GM18867 (cell line): ENCODE measurements around the gene PDIA5.
"Not testable (repeated sequence)": the region's sequence is repeated elsewhere in the genome, so short reads cannot be mapped to it uniquely, and the experiment has no call there.

Experiments used
- ATAC-seq: cut with Tn5 transposase; IDR thresholded peaks from one replicate; pipeline ENCODE4 v1.9.1; 2021; ENCODE audit warnings: mild to moderate bottlenecking, moderate library complexity; ENCODE audit not compliant: unreplicated experiment

PDIA5 gene

DNA sequence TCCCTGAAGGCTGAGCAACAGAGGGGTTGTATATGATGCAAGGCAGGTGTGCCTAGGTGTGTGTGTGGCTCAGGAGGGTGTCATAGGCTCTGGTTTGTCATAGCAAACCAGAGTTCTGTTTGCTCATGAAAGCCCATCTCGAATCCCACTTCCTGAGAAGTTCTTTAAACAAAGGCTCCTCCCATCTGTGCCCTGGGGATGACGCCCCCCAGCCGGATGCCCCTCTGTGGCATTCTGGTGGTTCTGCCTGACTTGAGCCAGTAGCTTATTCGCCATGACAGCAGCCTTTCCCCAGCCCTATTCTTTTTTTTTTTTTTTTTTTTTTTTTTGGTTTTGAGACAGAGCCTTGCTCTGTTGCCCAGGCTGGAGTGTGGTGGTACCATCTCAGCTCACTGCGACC lies 45.4 kb downstream of the PDIA5 start:
- ATAC-seq: no peak

DNA sequence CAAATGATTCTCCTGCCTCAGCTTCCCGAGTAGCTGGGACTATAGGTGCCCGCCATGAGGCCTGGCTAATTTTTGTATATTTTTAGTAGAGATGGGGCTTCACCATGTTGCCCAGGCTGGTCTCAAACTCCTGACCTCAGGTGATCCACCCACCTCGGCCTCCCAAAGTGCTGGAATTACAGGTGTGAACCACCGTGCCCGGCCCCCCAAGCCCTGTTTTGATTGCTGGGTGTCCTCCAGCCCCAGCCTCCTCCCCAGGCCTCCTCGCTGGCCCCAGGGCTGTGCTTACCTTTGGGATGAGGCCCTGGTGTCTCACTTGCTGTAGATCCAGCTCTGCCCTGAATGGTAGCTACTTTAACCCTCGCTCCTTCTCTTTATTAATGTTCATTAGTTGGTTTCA lies 45.8 kb downstream of the PDIA5 start:
- not testable (repeated sequence) for ATAC-seq

DNA sequence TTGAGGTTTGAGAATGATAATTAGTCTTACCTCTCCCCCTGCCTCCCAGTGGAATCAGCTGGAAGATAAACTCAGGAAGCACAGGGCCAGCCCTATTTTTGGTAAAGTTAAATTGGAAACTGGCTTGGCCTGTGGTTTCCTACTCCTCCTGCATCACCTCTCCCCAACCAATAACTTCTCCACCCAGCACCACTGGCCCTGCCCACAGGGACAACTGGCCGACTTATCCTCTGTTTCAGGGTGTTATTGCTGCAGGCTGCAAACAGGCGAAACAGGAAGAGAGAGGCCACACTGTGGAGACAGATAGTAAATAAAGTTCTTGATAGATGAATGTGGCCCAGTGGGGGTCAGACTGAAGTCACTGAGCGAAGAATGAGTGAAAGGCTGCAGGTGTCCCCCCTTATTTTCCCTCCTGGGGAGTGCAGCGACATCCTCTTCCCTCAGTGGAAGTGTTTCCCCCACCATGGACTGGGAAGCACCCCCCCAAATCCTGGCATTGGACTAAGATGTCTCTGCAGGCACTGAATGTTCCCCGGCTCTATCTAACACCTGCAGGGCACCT lies 47.1 kb downstream of the PDIA5 start:
- no peak for ATAC-seq

DNA sequence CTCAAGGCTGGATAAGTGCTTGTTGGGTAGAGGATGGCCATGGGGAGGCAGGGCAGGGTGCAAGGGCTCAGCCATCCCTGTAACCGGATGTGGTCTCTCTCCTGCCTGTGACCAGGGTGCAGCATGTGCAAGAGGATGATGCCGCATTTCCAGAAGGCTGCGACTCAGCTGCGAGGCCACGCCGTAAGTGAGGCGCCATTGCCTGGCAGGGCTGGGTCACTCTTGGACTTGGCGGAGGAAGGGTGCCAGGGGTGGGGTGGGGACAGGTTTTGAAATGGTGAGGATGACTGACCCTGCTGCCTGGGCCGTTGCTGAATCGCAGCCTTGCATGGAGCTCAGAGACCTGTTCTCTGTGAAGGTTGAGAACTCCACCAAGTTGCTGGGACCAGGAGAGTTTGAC lies 49.3 kb downstream of the PDIA5 start:
- ATAC-seq: no peak

DNA sequence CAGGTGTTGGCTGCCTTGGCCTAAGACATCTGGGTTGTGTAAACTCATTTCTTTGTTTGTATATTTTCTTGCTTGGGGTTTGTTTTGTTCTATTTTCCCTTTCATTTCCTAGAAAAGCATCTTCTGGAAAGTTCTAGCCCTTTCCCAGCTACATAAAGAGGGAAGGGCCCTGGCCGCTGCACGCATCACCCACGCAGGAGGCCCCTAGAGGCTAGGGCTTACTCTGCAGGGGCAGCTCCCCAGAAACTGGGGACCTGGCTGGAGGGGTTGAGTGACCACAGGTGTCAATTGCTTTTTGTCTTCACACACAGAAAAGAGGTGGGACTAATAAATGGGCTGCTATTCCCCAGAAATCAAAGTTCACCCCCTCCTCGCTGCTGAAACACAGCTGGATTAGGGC lies 52.6 kb downstream of the PDIA5 start:
- ATAC-seq: no peak

DNA sequence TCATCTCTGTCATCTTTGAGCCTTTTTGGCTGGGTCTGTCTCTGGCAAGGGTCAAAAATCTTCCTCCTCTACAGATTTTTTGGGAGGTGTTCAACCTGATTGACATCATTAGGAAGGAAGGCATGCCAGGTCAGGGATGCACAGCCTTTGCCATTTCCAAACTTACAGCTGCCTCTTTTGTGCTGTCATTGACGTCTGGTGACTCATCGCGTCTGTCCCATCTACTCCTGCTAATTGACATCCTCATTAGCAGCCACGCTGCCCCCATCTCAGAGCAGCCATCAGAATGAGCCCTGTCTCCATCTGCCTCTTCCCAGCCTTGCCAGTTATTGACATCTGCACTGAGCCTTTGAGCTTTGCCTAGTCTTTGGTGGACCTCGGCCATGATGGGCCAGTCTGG lies 53.0 kb downstream of the PDIA5 start:
- ATAC-seq: no peak

DNA sequence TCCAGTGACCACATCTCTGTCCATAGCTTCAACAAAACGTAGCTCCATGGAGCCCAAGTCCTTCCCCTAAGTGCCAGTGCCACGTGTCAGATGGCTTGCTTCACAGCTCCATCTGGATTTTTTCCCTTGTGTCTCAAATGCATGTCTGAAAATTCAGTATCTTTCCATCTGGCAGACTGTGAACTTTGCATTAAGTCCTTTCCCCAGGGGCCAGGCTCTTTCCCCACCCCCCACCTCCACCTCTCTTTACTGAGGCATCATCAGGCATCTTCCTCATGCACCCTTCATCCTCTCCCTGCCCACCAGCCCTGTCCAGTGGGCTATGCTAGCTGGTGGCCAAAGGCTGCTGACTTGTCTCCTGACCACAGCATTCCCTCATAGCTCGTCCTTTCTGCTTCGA lies 53.7 kb downstream of the PDIA5 start:
- ATAC-seq: no peak

DNA sequence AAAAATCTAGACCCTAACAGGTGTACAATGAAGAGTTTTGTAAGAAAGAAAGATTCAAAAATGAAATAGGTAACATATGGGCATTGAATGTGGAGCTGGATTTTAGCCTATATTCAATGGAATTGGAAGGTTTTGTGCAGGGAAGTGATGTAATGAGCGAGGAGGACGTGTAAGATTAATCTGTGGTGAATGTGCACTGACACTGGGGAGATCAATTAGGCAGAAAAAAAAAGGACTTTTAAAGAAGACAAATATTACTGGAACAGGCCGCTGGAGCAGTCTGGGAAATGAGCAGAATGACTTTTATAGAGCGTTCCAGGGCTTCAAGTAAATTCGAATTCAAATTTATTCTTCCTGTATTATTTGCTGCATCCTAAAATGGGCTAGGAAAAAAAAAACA lies 55.2 kb downstream of the PDIA5 start:
- ATAC-seq: no peak

DNA sequence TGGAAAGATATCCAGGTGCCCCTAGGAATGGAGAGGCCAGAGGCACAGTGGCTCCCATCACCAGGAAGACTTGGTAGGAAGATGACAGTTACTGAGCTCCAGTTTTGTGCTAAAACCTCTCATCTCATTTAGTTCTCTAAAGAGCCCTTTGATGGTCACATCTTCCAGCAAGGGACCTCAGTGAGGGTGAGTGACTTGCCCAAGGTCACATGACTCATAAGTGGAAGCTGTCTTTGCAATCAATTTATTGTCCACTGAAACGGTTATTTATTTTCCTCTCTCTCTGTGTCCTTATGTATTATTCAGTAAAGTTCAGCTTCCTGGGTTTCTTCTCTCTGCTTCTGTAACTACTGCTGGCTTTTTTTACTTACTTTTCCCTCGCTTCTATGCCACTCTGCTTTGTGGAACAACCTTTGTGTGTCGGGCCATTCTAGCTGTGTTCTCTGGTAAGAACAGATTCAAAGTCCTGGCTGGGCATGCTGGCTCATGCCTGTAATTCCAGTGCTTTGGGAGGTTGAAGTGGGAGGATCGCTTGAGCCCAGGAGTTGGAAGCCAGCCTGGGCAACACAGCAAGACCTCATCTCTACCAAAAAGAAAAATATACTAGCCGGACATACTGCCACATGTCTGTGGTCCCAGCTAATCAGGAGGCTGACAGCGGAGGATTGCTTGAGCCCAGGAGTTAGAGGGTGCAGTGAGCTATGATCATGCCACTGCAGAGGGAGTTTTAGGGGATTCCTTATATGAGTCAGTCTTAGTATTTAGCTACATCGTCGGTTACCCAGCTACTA lies 55.9 kb downstream of the PDIA5 start:
- ATAC-seq: no peak

DNA sequence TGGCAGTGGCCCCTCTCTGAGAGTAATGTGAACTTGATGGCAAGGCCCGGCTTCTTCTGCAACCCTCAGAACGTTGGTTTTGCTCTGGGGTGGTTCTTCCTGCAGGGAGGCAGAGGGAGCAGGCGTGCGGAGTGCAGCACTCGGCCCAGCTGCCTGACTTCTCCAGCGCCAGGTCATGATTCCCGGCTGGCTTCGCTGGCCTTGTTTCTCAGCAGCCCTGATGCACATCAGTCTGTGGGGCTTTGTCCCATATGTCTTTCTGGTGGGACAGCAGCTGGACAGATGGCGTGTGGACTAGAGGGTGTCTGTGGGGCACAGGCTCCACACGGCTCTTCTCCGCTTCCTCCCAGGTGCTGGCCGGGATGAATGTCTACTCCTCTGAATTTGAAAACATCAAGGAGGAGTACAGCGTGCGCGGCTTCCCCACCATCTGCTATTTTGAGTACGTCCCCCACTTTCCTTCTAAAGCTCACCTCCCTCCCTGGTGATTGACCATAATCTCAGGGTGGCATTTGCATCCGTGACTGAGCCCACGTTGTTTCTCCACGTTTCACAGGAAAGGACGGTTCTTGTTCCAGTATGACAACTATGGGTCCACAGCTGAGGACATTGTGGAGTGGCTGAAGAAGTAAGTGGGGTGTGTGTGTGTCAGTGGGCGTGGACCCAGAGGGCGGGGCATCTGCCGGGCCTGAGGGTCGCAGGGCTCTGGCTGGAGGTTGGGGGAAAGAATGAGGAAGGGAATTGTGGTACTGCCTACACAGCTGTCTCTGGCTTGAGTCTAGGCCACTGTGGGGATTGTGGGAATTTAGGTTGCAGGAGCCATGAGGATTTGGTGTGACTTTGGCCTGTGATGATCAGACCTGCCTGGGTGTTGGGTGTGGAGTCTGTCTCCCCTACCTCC lies 57.1 kb downstream of the PDIA5 start:
- ATAC-seq: no peak

DNA sequence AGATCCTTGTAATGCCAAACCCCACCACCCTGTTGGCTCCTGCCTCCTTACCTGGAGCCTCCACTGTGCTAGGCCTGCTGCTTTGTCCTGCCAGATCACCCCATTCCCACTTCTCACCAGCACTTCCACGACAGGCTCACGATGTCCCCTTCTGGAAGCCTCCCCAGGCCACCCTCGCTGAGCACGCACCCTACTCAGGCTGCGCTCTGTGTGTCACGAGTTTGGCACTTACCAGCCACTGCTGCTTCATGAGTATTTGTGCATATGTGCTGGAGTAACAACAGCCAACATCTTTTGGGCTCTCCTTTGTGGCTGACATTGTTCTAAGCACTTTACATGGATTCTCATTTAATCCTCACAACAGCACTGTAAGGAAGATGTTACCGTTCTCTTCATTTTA lies 58.1 kb downstream of the PDIA5 start:
- no peak for ATAC-seq

DNA sequence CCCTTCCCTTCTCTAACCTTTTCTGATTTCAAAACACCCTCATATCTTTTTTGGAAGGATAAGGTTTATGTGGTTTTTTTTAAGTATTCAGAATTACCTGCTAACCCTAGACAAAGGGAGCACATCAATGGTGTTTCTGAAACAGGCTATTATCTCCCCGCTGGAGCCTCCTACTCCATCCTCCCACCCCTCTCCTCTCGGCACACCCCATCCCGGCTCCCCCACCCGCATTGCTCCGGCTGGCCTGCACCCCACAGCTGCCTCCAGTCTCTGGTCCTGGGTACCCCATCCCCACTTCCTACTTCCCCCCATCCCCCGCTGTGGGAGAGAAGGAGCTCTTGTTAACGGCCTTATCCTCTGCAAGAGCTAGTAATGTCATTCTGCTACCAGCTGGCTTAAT lies 59.2 kb downstream of the PDIA5 start:
- no peak for ATAC-seq

DNA sequence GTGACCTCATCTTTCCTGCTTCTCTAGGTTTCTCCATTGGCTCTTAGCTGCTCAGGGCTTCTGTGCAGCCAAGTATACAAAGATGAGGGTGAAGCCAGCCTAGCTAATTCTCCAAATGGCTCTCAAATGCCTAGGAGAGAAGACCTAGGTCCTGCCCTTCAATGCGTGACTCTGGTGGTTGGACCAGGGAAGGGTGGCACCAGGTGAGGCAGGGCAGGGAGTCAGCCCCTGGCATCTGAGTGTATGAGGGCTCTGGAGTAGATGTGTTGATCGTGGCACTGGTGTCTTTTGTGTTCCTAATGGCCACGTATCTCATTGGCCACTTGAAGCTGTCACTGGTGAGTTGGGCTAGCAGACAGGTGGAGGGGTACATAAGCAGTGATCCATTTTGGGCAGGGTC lies 59.8 kb downstream of the PDIA5 start:
- ATAC-seq: no peak

DNA sequence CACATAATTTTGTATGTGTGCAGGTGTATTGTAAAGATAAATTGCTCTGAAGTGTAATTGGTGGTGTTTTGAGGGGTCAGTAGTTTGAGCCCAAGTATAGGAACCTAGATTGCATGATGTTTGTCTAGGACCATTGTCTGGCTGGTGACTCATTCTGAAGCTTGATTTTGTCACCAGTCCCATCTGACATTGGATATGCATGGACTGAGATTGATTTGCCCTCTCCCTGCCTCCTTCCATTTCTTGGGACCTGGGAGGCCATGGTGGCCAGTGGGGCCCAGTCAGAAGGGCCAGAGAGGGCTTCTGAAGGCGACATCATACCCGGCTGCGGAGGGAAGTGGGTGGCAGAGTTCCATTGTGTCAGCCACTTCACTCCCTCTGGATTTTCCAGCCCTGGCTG lies 62.3 kb downstream of the PDIA5 start:
- ATAC-seq: no peak

DNA sequence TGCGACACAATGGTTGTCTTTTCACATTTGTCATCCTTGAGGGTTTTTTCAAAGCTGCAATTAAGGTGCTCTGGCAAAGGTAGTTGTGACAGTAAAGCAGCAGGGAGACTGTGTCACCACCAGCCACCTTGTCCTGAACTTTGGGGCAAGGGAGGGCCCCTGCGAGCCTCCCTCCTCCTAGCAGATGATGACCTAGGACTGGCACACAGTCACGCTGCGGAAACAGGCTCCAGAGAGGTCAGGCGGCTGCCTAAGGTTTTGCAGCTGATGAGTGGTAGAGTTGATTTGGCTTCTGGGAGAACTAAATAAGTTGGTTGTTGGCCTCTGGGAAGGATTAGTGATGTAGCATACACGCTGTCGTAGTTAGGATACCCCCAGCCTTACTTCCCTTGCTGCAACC lies 62.7 kb downstream of the PDIA5 start:
- no peak for ATAC-seq

DNA sequence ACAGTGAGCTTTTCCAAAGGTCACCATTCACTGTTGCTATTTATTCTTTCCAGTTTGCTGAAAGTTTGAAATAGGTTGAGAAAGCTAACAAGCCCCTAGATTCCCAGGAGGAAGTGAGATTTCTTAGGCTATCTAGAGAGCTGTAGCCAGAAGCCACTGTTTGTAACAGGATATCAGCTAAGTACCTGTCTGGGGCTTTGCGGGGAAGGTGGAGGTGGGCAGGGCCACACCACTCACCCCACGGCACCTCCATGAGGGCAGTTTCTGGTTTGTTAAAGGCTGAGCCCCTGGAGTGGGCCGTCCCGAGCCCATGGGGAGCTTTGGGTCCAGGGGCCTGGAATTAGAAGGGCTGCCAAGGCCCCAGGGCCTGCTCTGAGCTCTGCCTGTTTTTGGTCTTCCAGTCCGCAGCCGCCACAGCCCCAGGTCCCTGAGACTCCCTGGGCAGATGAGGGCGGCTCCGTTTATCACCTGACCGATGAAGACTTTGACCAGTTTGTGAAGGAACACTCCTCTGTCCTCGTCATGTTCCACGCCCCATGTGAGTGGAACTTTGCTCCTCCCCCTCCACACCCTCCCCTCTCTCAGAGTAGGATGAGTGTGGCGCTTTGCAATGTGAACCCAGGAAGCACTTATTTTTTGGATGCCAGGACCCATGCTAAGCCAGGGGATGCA lies 63.4 kb downstream of the PDIA5 start:
- no peak for ATAC-seq

DNA sequence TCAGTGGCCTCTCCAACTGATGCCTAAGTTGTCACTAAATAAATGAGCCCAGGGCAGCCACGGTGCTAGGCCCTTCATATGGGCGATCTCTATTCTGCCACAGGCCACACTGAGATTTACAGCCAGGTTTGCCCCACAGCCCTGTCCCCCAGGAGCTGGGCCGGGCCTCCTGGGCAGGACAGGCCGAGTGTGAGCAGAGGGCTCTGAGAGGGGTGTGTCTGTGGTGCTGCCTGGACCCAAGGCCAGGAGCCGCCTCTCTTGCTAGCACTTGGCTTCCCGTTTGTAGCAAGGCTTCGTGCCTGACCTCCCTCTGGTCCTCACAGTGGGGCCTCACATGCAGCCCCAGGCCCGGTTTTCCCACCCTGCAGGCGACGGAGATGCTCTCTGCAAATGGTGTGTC lies 67.8 kb downstream of the PDIA5 start:
- no peak for ATAC-seq

DNA sequence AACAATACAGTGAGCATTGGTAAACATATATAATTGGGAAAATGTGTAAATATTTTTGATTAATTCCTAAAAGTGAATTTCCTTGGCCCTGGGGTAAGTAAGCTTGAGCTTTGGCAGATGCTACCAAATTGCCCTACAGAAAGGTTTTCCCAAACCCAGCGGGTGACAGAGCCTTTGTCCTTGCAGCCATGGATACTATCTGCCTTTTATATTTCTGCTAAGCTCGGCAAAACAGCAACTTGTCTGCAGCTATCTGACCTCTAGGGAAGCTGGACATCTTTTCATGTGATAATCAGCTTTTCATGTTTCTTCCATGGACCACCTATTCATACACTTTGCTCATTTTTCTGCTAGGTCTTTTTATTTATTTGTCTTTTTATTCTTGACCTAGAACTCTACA lies 70.2 kb downstream of the PDIA5 start:
- ATAC-seq: no peak

DNA sequence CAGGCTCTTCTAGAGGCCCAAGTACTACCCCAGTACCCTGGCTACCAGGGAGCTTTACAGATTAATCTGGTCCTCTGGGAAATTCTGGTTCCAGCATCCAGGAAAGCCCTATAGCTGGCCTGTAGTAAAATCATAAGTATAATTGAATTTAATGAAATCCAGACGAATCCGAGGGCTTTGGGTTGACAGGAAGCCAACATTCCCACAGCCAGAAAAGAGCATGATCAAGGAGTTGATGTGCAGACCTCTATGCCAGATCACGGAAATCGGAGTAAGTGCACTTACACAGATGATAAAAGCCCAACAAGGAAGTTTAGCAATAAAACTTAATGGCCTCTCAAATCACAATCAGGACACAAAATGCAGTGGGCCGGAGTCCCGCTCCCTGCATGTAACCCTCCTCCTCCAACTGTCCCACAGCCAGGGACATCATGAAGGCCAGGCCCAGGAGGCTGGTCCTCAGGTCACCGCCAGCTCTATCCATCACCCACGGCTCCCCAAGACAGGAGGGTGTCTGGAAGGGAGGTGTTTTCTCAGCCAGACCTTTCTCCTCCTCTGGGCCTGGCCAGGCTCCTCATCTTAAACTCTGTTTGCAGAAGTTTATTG lies 72.1 kb downstream of the PDIA5 start:
- no peak for ATAC-seq

DNA sequence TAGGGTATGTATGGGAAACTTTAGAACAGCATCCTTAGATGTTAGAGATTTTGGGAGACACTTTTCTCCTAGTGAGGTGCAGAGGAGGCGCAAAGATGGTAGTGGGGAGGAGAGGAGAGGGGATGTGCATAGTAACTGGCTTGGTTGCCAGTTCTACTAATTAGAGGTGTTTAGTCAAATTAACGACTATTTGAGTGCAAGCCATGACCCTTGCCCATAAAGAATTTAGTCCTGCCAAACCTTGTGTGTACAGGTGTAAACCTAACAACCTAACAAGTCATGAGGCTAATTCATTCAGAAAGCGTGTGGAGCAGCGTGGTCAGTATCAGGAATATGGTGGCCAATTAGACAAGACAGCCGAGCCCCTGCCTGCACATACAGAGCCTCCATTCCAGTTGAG lies 72.7 kb downstream of the PDIA5 start:
- no peak for ATAC-seq

DNA sequence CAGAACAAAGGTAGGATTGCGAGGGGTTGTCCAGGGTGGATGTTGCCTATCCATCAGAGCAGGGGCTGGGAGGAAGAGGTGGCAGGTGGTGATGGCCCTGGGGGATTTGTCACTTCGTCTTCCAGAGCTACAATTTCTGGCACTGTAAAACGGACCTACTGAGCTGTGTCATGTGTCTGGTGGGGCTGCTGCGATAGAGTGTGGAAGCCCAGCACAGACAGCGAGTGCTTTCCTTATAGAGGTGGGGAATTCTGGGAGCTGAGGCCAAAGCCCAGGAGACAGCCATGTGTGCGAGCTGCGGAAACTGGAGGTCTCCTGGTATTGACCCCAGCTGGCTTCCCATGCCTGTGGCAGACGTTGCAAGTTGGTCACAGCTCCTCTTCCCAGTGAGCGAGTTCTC lies 73.7 kb downstream of the PDIA5 start:
- no peak for ATAC-seq
